Activated CD8-positive, alpha-beta memory T cell treated with anti-CD3 and anti-CD28 coated beads for 1 hour (primary cell): ENCODE data around the gene BAK1.

Source experiments
- DNase-seq, 2 donors: peaks; one replicate each; pipeline ENCODE4 v3.0.0-alpha.2; 2020; ENCODE audit warnings: low read depth in 1 of 2; ENCODE audit errors: extremely low read depth in 1 of 2

The BAK1 gene

DNA sequence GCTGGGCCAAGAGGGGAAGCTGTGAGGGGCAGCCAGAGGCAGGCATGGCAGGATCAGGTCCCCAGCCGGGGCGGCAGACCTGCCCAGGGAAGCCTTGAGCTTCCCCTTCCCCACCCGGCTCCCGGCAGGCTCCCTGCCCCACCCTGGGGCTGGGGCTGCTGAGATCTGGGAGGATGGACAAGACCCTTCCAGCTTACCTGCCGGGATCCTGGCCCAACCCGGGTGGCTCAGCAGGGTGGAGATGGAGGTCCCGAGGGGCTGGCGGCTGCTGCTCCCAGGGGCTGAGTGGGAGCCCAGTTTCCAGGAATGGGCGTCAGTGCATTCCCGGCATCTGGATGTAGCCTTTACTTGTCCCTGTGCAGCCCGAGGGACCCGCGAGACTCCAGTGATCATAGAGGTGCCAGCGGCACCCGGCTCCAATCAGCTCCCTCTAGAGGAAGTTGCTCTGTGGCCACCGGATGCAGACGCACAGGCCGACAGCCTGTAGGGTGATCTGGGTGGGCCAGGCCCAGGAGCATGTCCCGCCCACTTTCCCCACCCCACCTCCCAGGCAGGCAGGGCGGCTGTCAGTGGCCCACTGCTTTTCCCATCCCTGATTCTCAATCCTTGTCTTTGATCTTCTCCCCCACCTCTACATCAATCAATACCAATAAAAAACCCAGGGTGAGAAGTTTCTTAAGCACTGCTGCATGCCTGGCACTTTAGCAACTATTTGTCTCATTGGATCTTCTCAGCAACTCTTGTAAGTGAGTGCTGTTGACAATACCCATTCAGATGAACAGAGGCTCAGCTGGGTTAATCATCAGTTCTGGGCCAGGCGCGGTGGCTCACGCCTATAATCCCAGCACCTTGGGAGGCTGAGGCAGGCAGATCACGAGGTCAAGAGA lies at the start of gene BAK1:
Gene BAK1 (minus strand): TSS at position 449 of the 887 bp plus-strand sequence. CDS start 2,672 bp downstream, outside the sequence.
- peak; percentile 65 to 70 for DNase-seq

DNA sequence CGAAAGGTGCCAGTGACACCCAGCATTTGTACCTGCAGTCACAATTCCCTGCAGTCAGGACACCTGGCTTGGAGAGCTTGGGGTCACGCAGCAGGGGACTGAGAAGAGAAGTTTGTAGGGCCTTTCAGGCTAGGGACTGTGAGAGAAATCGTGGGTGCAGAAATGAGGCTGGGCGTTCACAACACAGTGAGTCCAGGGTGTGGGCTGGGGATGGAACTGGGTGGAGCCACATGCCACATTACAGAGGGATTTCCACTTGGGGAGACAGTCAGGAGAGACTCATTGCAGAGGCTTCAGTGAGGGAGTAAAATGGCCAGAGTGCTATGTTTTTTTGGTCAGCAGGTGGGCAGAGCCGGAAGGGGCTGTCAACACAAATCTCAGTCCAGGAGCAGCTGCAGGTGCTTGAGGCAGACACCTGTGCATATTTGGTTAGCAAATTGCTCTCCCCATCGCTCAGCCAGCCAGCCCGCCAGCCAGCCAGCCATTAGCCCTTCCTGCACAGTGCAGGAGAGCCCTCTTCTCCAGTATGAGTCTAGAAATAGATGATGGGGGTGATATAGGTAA lies 48.4 kb upstream of the BAK1 start:
- DNase-seq: no peak

DNA sequence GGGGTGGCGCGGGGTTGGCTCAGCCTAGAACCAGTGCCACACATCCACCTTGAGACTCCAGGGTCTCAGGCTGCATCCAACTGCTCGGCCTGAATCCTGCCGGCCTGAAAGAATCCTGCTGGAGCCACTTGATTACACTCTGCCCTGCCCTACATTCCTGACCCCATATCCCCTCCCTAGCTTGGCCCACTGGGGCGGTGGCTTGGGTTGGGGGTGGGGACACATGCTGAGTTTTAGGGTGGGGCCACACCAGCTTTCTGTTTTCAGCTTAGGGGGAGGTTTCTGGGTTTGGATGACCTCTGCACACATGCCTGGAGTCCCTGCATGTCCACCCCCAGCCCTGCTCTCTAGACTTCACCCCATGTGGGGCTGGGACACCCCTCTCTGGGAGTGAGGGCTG lies 47.8 kb upstream of the BAK1 start:
- DNase-seq: no peak

- no peak for DNase-seq
These were observed 44.8 kb upstream of the BAK1 start for GRCh38 chr6:33624856-33625255.

DNA sequence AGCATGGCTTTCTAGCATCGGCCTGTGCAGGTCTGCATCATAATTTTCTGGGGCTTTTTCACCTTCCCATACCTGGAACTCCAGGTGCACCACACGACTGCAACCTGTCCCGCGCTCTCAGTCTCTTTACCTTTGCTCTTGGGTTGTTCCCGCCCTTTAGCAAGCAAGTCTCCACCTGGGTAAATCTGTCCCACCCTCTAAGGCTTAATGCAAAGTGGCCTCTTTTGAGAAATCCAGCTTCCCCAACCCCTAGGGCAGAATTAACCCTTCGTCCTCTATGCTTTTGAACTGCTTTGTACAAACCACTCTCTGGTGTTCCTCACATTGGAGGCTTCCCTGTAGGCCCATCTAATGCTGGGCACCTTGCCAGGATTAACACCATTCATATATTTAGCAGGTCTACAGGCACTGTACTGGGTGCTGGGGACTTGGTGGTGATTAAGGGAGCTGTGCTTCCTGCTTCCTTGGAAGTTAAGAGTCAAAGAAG lies 43.9 kb upstream of the BAK1 start:
- no peak for DNase-seq

- no peak for DNase-seq
These were observed 42.7 kb upstream of the BAK1 start for GRCh38 chr6:33622456-33623431.

GRCh38 chr6:33621711-33622388 lies 41.8 kb upstream of the BAK1 start:
- peak; percentile 2 to 18 for DNase-seq

- DNase-seq: peak; percentile 42 to 62
These were observed 41.0 kb upstream of the BAK1 start, which contains the start of gene ITPR3 for GRCh38 chr6:33620856-33621710. ITPR3 (plus strand) TSS chr6:33621322; CDS start chr6:33621603, 281 bp downstream.

- peak; percentile 4 to 13 for DNase-seq
These were observed 40.2 kb upstream of the BAK1 start for GRCh38 chr6:33620158-33620855.

DNA sequence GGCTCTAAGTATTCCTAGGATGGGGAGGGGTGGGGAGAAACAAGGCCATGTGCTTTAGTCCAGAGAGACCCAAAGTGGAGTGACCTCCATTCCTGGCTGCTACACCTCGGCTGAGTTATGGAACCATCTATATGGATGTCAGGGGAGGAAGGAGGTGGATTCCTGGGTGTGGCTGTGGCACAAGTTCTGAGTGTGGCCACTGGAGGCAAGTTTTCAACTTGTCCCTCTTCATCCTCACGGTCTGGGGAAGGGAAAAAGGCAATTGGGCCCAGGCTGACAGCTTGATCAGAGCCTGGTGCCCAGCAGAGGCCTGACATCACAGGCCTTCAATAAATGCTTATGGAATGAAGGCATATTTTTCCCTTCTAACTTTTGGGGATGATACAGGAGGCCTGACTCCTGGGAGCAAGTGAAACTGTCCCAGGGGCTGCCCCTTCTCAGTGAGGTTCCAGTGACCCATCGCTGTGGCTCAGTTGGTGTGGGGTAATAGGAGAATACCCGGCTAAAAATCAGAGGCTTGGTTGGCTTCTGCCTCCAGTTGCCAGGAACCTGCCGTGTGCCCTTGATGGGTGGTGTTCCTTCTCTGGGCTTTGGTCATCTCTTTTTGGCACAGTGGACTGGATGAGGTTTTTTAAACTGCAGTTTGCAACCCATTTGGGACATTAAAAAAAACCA lies 39.2 kb upstream of the BAK1 start:
- DNase-seq: no peak

DNA sequence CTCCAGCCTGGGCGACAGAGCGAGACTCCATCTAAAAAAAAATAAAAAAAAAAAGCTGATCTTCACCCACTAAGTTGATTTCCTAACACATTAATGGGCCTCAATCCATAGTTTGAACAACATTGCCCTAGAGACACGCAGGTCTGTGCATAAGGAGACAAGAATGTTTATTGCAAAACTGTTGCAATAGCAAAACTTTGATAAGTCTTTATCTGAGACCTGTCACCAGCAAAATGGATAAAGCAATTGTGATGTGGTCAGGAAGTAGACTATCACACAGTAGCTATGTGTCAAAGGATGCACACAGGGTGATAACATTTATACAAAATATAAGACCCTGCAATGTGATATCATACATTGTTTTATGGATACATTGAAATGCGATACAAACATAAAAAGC lies 36.8 kb upstream of the BAK1 start:
- DNase-seq: no peak

GRCh38 chr6:33616113-33616512 lies 36.0 kb upstream of the BAK1 start:
- no peak for DNase-seq

- DNase-seq: no peak
These were observed 33.7 kb upstream of the BAK1 start for GRCh38 chr6:33613795-33614168.

- DNase-seq: no peak
These were observed 33.2 kb upstream of the BAK1 start for GRCh38 chr6:33613146-33613794.

DNA sequence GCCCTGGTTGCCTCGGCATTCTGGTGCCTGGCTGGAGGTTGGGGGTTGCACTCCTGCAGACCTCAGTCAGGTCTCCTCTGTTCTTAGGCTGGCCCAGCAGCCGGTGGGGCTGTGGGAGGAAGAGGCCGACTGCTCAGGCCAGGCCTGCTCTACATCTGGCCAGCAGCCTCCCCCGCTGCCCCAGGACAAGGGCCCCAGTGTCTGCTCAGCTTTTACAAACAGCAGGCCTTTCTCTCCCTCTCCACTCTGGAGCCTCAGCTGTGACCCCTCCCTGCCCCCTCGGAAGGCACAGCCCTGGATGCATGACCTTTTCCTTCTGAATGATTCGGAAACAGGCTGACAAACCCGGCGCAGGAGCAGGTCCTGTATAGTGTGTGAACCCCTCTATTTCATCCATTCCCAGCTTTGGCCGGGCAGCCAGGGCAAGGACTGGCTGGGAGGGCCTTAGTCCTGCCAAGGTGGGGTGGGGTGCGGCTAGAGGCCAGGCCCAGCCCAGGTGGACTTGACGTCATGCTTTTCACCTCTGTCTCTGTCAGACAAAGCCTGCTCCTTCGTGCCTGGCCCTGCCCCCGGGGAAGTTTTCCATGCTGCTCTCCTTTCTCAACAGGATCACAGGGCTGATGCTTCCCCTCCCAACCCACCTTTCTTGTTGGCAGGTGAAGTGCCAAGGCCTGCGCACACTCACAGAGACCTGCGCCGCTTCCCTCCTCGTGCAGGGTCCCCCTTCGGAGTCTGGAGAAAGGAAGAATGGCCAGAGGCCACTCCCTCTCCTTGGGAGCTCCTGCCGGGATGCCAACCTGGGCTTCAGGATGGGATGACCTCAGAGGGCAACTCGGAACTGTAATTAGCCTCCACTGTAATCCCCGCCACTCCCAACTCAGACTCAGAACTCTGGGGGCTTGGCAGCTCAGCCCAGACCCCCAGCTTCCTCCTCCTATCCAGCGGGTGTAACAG lies 31.0 kb upstream of the BAK1 start:
- DNase-seq: no peak

DNA sequence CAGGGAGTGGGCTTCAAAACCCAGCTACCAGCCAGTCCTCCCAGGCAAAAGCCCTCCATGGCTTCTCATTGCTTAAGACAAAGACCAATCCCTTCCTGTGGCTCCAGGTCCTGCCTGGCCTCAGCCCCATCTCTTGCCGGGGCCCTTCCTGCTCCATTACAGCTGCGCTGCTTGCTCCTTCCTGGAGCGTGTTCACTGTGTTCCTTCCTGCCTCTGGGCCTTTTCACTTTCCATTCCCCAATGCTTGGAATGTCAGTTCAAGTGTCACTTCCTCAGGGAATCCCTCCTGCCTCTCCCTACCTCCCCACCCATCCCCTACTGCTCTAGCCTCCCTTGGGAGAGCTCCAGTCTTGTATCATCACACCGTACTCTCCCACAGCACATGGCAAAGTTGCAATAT lies 30.0 kb upstream of the BAK1 start:
- no peak for DNase-seq

DNA sequence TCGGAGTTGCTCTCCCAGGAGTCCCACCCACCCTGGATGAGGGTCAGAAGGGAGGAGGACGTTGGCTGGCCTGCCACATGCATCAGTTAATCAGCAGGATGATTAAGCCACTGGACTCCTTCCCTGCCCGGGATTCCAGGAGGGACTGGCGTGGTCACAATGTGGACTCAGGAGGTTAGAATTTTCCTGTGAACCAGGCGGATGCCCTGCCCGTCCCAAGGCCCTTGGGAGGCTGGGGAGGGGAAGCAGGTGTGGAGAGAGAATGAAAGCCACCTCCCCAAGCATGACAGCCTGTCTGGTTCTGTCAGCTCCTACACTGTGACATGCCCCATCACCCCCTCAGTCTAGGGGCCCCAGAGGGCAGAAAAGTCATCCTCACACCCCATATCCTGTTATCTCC lies 29.5 kb upstream of the BAK1 start:
- no peak for DNase-seq
